ENCODE data around the gene CACNA2D2. TPM values are rescaled to one million over a fixed set of nuclear protein-coding genes. Genes with fewer than 3 reads are reported as not detected.

CACNA2D2 gene
- total and polyA plus RNA-seq, 9 donors: 0.95 to 8.6 (median 3.8) TPM

- Histone ChIP-seq H3K27ac (no peak overlapping the region), H3K9me3 (no peaks in the 10 kb centered on the region), H3K27me3 (no peaks in the 10 kb centered on the region), H3K36me3 (no peaks in the 10 kb centered on the region), H3K4me3 (no peak overlapping the region), H3K4me1 (ENCODE audit: insufficient read depth) (no peaks in the 10 kb centered on the region)
- intact Hi-C loops (cut with DNase I): loop anchor here in 1 of 4 donors (10.0 kb wide), 1 partner anchor 1936 kb away; no protein-coding TSS in a partner anchor
- 37 to 38% (median 38%) methylated on average over 9 of the region's 9 CpGs for WGBS, 3 donors
- no peak for TF ChIP-seq POLR2A (IDR thresholded peaks at IDR 0.05)
- no peak for TF ChIP-seq EP300 (IDR thresholded peaks at IDR 0.05)
- TF ChIP-seq, protein P1, sequence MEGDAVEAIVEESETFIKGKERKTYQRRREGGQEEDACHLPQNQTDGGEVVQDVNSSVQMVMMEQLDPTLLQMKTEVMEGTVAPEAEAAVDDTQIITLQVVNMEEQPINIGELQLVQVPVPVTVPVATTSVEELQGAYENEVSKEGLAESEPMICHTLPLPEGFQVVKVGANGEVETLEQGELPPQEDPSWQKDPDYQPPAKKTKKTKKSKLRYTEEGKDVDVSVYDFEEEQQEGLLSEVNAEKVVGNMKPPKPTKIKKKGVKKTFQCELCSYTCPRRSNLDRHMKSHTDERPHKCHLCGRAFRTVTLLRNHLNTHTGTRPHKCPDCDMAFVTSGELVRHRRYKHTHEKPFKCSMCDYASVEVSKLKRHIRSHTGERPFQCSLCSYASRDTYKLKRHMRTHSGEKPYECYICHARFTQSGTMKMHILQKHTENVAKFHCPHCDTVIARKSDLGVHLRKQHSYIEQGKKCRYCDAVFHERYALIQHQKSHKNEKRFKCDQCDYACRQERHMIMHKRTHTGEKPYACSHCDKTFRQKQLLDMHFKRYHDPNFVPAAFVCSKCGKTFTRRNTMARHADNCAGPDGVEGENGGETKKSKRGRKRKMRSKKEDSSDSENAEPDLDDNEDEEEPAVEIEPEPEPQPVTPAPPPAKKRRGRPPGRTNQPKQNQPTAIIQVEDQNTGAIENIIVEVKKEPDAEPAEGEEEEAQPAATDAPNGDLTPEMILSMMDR (IDR thresholded peaks at IDR 0.05): no peak
- no peak for DNase-seq
Observed at GRCh38 chr3:50551054-50551659, 47.7 kb upstream of the CACNA2D2 start.

- intact Hi-C loops (cut with DNase I): loop anchor here in 1 of 4 donors (10.0 kb wide), 1 partner anchor 1935 kb away; no protein-coding TSS in a partner anchor
- no peak overlapping the region for H3K27ac ChIP-seq
- no peak overlapping the region for H3K4me3 ChIP-seq
- peak; percentile 30 to 75 (median 62) for DNase-seq
- no peaks in the 10 kb centered on the region for H3K27me3 ChIP-seq
- H3K4me1 ChIP-seq (ENCODE audit: insufficient read depth): no peaks in the 10 kb centered on the region
- no peak for TF ChIP-seq EP300 (IDR thresholded peaks at IDR 0.05)
- TF ChIP-seq, protein P1 (IDR thresholded peaks at IDR 0.05): peak in 2 of 3 donors; percentile 26 to 36
- H3K9me3 ChIP-seq: no peaks in the 10 kb centered on the region
- H3K36me3 ChIP-seq: no peaks in the 10 kb centered on the region
- WGBS, 3 donors: 43 to 52% (median 47%) methylated on average over 13 of the region's 13 CpGs
Observed at GRCh38 chr3:50550079-50550736, 46.8 kb upstream of the CACNA2D2 start.

DNA sequence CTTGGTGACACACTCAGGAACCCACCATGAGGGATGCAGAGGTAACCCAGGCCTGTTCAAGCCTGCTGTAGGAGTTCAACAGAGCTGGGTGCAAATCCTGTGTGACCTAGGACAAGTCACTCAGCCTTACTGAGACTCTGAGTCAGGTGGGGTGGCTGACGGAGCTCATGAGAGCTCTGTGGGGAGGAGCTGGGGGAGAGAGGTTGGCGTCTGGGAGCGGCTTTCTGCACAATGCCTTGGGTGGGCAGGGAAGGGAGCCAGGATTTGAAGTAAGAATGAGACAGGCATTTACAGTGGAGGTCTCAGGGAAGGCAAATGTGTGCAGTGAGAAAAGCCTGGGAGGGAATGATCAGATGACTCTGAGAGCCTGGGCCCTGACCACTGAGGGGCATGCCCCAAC lies 45.8 kb upstream of the CACNA2D2 start:
- TF ChIP-seq EP300 (IDR thresholded peaks at IDR 0.05) (no peak), POLR2A (IDR thresholded peaks at IDR 0.05) (no peak)
- TF ChIP-seq, protein P1 (IDR thresholded peaks at IDR 0.05): no peak

DNA sequence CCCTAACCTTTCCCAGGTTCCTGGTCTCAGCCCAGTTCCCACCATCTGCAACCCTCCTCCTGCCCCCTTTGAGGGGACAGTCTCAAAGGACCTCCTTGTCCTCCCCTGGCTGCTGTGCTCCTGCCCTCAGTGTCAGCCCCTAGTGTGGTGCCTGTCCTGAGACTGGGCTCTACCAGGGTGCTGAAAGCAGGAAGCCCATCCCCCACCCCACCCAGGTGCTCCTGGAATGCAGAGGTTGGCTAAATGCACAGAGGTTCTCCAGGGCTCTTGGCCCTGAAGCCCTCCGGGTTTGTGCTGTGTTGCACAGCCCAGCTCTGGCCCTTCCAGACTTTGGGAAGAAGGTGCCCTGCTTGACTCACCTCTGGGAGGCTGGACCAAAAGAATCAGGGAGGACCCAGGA lies 42.3 kb upstream of the CACNA2D2 start:
- H3K27me3 ChIP-seq: no peaks in the 10 kb centered on the region
- intact Hi-C loops (cut with DNase I): loop anchor here in 2 of 4 donors (10.0 kb wide), 2 partner anchors 111 to 171 kb away; no protein-coding TSS in a partner anchor
- DNase-seq: no peak
- no peaks in the 10 kb centered on the region for H3K36me3 ChIP-seq
- no peak overlapping the region for H3K4me3 ChIP-seq
- no peak overlapping the region for H3K27ac ChIP-seq
- TF ChIP-seq, protein P1 (IDR thresholded peaks at IDR 0.05): no peak
- TF ChIP-seq EP300 (IDR thresholded peaks at IDR 0.05) (no peak), POLR2A (IDR thresholded peaks at IDR 0.05) (no peak)
- WGBS, 3 donors: 65 to 89% (median 69%) methylated on average over 1 of the region's 1 CpG
- H3K4me1 ChIP-seq (ENCODE audit: insufficient read depth): no peaks in the 10 kb centered on the region
- no peaks in the 10 kb centered on the region for H3K9me3 ChIP-seq

More for the DNA sequence above, 45.8 kb upstream of the CACNA2D2 start:
- no peaks in the 10 kb centered on the region for H3K36me3 ChIP-seq
- no peaks in the 10 kb centered on the region for H3K27me3 ChIP-seq
- no peaks in the 10 kb centered on the region for H3K4me1 ChIP-seq (ENCODE audit: insufficient read depth)
- no peak overlapping the region for H3K4me3 ChIP-seq
- no peak for DNase-seq
- intact Hi-C loops (cut with DNase I): loop anchor here in 2 of 4 donors (10.0 kb wide), 2 partner anchors 114 to 174 kb away; no protein-coding TSS in a partner anchor
- no peak overlapping the region for H3K27ac ChIP-seq
- WGBS, 3 donors: 79 to 96% (median 91%) methylated on average over 3 of the region's 3 CpGs
- no peaks in the 10 kb centered on the region for H3K9me3 ChIP-seq
